Naive thymus-derived CD4-positive, alpha-beta T cell (primary cell): Measurements from ENCODE around the gene MRPL43. TPM values are rescaled to one million over a fixed set of nuclear protein-coding genes. Genes with fewer than 3 reads are reported as not detected.

Experiments
- ATAC-seq: fragments of 150-1000 bp; cut with Tn5 transposase; 2 replicates; pipeline ENCODE4 v1.10.0; 2021; ENCODE audit warnings: mild to moderate bottlenecking, moderate library complexity
- CTCF ChIA-PET: fragments of 350-600 bp; sonication (Branson Sonifier 250); formaldehyde crosslinking; loops from one replicate; lab custom pipeline; 2021; ENCODE audit warnings: antibody characterized with exemption; lab: Charles Lee
- POLR2A ChIA-PET: fragments of 350-600 bp; sonication (Branson Sonifier 250); formaldehyde crosslinking; loops from one replicate; lab custom pipeline; 2021; ENCODE audit warnings: antibody characterized with exemption, inconsistent platforms; lab: Charles Lee
- DNase-seq, 9 donors: peaks; one replicate each; pipeline versions ENCODE4 v3.0.0 to v3.0.0-alpha.2; 2020 to 2022; ENCODE audit warnings: mixed read lengths in 1 of 9
- H3K27ac ChIP-seq: one replicate; pipeline ENCODE4 v1.7.0; 2013; ENCODE audit warnings: mild to moderate bottlenecking, low read depth, low read length, moderate library complexity
- H3K27me3 ChIP-seq, 2 donors: one replicate each; pipeline ENCODE4 v1.7.0; 2013; ENCODE audit warnings: low read length in 2 of 2, mild to moderate bottlenecking in 2 of 2, moderate library complexity in 2 of 2; ENCODE audit not compliant: control insufficient read depth in 2 of 2, insufficient read depth in 2 of 2
- H3K36me3 ChIP-seq, 3 experiments: 1 replicate in 2 of 3; 2 replicates in 1 of 3; pipeline ENCODE4 v1.7.0; 2013; ENCODE audit warnings: low read length in 3 of 3, mild to moderate bottlenecking in 3 of 3, moderate library complexity in 1 of 3; ENCODE audit not compliant: insufficient read depth in 3 of 3, control insufficient read depth in 2 of 3
- H3K4me1 ChIP-seq, 2 donors: one replicate each; pipeline ENCODE4 v1.7.0; 2013; ENCODE audit warnings: low read length in 2 of 2, mild to moderate bottlenecking in 2 of 2, moderate library complexity in 1 of 2; ENCODE audit not compliant: control insufficient read depth in 2 of 2, insufficient read depth in 2 of 2
- H3K4me3 ChIP-seq: 2 replicates; pipeline ENCODE4 v1.7.0; 2013; ENCODE audit warnings: mild to moderate bottlenecking, low read length
- H3K9me3 ChIP-seq, 3 experiments: 1 replicate in 2 of 3; 2 replicates in 1 of 3; pipeline ENCODE4 v1.7.0; 2013; ENCODE audit warnings: low read length in 3 of 3; ENCODE audit not compliant: control insufficient read depth in 2 of 3
- H3K27ac Mint-ChIP-seq, 9 donors: one replicate each; pipeline ENCODE4 v1.8.0; 2020 to 2022; ENCODE audit warnings: mixed read lengths in 9 of 9, mild to moderate bottlenecking in 8 of 9, moderate library complexity in 5 of 9, inconsistent platforms in 2 of 9
- H3K27me3 Mint-ChIP-seq, 5 donors: one replicate each; pipeline ENCODE4 v1.8.0; 2021 to 2022; ENCODE audit warnings: mixed read lengths in 5 of 5, mild to moderate bottlenecking in 1 of 5
- H3K36me3 Mint-ChIP-seq, 5 donors: one replicate each; pipeline ENCODE4 v1.8.0; 2020 to 2022; ENCODE audit warnings: mixed read lengths in 5 of 5, mild to moderate bottlenecking in 3 of 5, inconsistent platforms in 1 of 5
- H3K4me1 Mint-ChIP-seq, 7 donors: one replicate each; pipeline ENCODE4 v1.8.0; 2020 to 2022; ENCODE audit warnings: mixed read lengths in 7 of 7, mild to moderate bottlenecking in 3 of 7, inconsistent platforms in 1 of 7
- H3K4me3 Mint-ChIP-seq, 10 donors: one replicate each; pipeline ENCODE4 v1.8.0; 2020 to 2022; ENCODE audit warnings: mild to moderate bottlenecking in 10 of 10, mixed read lengths in 10 of 10, moderate library complexity in 6 of 10, inconsistent platforms in 2 of 10
- H3K9me3 Mint-ChIP-seq, 11 donors: one replicate each; pipeline ENCODE4 v1.8.0; 2020 to 2022; ENCODE audit warnings: mixed read lengths in 11 of 11, mild to moderate bottlenecking in 4 of 11, inconsistent platforms in 1 of 11, moderate library complexity in 1 of 11
- intact Hi-C, 2 donors: fragments of 100-400 bp; cut with micrococcal nuclease; formaldehyde crosslinking; loops; one replicate each; pipeline ENCODE4 v1.15.1; 2023
- polyA plus RNA-seq, 2 donors: library from polyadenylated mRNA; unstranded; fragments of 300-500 nt; fragmentation: Illumina TruSeq; gene quantifications; one replicate each; pipeline ENCODE4 v1.2.3, GENCODE V29; 2021
- total RNA-seq, 6 experiments: library from RNA in 5 of 6; stranded (reverse) in 5 of 6; gene quantifications; 1 replicate in 5 of 6; 2 replicates in 1 of 6; pipeline ENCODE4 v1.2.3 and lab custom pipeline; 2021 to 2026

The MRPL43 gene
- total and polyA plus RNA-seq, 7 experiments from 2014 or later: 35.8 to 149 (median 68.3) TPM

- Mint-ChIP-seq H3K27me3 (no peaks in the 10 kb centered on the region), H3K9me3 (no peaks in the 10 kb centered on the region), H3K4me3 (peak overlapping the region; percentile 87 to 98 (median 92)), H3K27ac (peak overlapping the region; percentile 88 to 96 (median 93)), H3K36me3 (peaks cover 0 to 13% (median 3%) of the 10 kb centered on the region in 5 donors), H3K4me1 (peaks cover 15 to 37% (median 23%) of the 10 kb centered on the region in 7 donors)
- Histone ChIP-seq H3K27ac (peak overlapping the region; percentile 99), H3K27me3 (no peaks in the 10 kb centered on the region), H3K4me1 (peaks cover 20 to 22% of the 10 kb centered on the region in 2 donors), H3K4me3 (peak overlapping the region; percentile 87), H3K9me3 (no peaks in the 10 kb centered on the region), H3K36me3 (peaks cover 0 to 23% (median 0%) of the 10 kb centered on the region in 3 experiments)
- intact Hi-C loops: loop anchor here (1.0 to 5.0 kb wide), 8 partner anchors 10 to 462 kb away; partner anchors contain the start of genes MRPL43 (in 2 of the 2), TWNK (in 2 of the 2), BTRC (in 1 of the 2) and HIF1AN (in 1 of the 2)
- peak; percentile 62 for ATAC-seq
- peak; percentile 54 to 88 (median 72) for DNase-seq
- ChIA-PET CTCF (interaction anchor here (0.7 to 7.9 kb wide), 16 partner anchors 9 to 1145 kb away, joined by 3 to 56 read pairs (median 4); partner anchors contain the start of genes KAZALD1, MRPL43, PDZD7 and SFXN3), POLR2A (interaction anchor here (0.7 to 4.8 kb wide), 12 partner anchors 9 to 85 kb away, joined by 3 to 65 read pairs (median 6); partner anchors contain the start of genes MRPL43, PDZD7, SEMA4G and SFXN3)
Measured at GRCh38 chr10:100997360-100998182, 10.3 kb upstream of the MRPL43 start.

- Histone ChIP-seq H3K27me3 (no peaks in the 10 kb centered on the region), H3K4me3 (peak overlapping the region; percentile 87), H3K9me3 (no peaks in the 10 kb centered on the region), H3K4me1 (peaks cover 20 to 22% of the 10 kb centered on the region in 2 donors), H3K36me3 (peaks cover 0 to 22% (median 0%) of the 10 kb centered on the region in 3 experiments), H3K27ac (peak overlapping the region; percentile 99)
- ChIA-PET CTCF (interaction anchor here (0.7 to 7.9 kb wide), 9 partner anchors 8 to 83 kb away, joined by 3 to 56 read pairs (median 6); partner anchors contain the start of genes MRPL43, PDZD7, SFXN3 and TWNK), POLR2A (interaction anchor here (0.5 to 4.8 kb wide), 10 partner anchors 10 to 463 kb away, joined by 3 to 65 read pairs (median 6); partner anchors contain the start of genes MRPL43, PDZD7, SEMA4G and SFXN3)
- intact Hi-C loops: loop anchor here (1.0 to 5.0 kb wide), 6 partner anchors 10 to 462 kb away; partner anchors contain the start of genes MRPL43 (in 2 of the 2), TWNK (in 2 of the 2), BTRC (in 1 of the 2) and HIF1AN (in 1 of the 2)
- Mint-ChIP-seq H3K4me3 (peak overlapping the region; percentile 87 to 98 (median 92)), H3K36me3 (peaks cover 0 to 13% (median 3%) of the 10 kb centered on the region in 5 donors), H3K9me3 (no peaks in the 10 kb centered on the region), H3K27ac (peak overlapping the region; percentile 88 to 94 (median 92)), H3K4me1 (peaks cover 15 to 37% (median 23%) of the 10 kb centered on the region in 7 donors), H3K27me3 (no peaks in the 10 kb centered on the region)
- ATAC-seq (peak; percentile 24), DNase-seq (peak in 6 of 9 donors; percentile 30 to 59 (median 48))
Measured at GRCh38 chr10:100996678-100997359, 9.5 kb upstream of the MRPL43 start.

- H3K4me3 Mint-ChIP-seq: peak overlapping the region in 7 of 10 donors; percentile 32 to 98 (median 51)
- H3K27ac Mint-ChIP-seq: peak overlapping the region in 8 of 9 donors; percentile 26 to 94 (median 70)
- intact Hi-C loops: loop anchor here in 1 of 2 donors (5.0 kb wide), 2 partner anchors 357 to 433 kb away; partner anchors contain the start of gene BTRC
- H3K27me3 Mint-ChIP-seq: no peaks in the 10 kb centered on the region
- Histone ChIP-seq H3K36me3 (peaks cover 0 to 35% (median 11%) of the 10 kb centered on the region in 3 experiments), H3K4me3 (no peak overlapping the region), H3K27me3 (no peaks in the 10 kb centered on the region), H3K27ac (no peak overlapping the region), H3K9me3 (no peaks in the 10 kb centered on the region), H3K4me1 (peaks cover 17 to 22% of the 10 kb centered on the region in 2 donors)
- no peak for DNase-seq
- peaks cover 11 to 26% (median 16%) of the 10 kb centered on the region in 5 donors for H3K36me3 Mint-ChIP-seq
- H3K4me1 Mint-ChIP-seq: peaks cover 17 to 32% (median 22%) of the 10 kb centered on the region in 7 donors
- no peak for ATAC-seq
- no peaks in the 10 kb centered on the region for H3K9me3 Mint-ChIP-seq
- CTCF ChIA-PET: no interaction called here
- POLR2A ChIA-PET: interaction anchor here (4.4 kb wide), 1 partner anchor 8 kb away, joined by 65 read pairs; the partner anchor contains the start of genes MRPL43 and TWNK
Measured at GRCh38 chr10:100995181-100995580, 7.9 kb upstream of the MRPL43 start.

GRCh38 chr10:100993986-100994708 is 6.8 kb upstream of the MRPL43 start:
- Mint-ChIP-seq H3K9me3 (no peaks in the 10 kb centered on the region), H3K4me1 (peaks cover 17 to 40% (median 25%) of the 10 kb centered on the region in 7 donors), H3K27ac (peak overlapping the region in 7 of 9 donors; percentile 24 to 94 (median 58)), H3K4me3 (peak overlapping the region in 1 of 10 donors; percentile 68), H3K36me3 (peaks cover 11 to 30% (median 16%) of the 10 kb centered on the region in 5 donors), H3K27me3 (no peaks in the 10 kb centered on the region)
- ChIA-PET CTCF (interaction anchor here (0.8 to 1.1 kb wide), 2 partner anchors 18 to 20 kb away, joined by 3 read pairs; no protein-coding TSS in a partner anchor), POLR2A (no interaction called here)
- no peak overlapping the region for H3K4me3 ChIP-seq
- intact Hi-C loops: no loop called here
- no peak overlapping the region for H3K27ac ChIP-seq
- ATAC-seq: no peak
- no peaks in the 10 kb centered on the region for H3K9me3 ChIP-seq
- peaks cover 0 to 43% (median 11%) of the 10 kb centered on the region in 3 experiments for H3K36me3 ChIP-seq
- no peaks in the 10 kb centered on the region for H3K27me3 ChIP-seq
- no peak for DNase-seq
- peaks cover 16 to 18% of the 10 kb centered on the region in 2 donors for H3K4me1 ChIP-seq

- ATAC-seq (no peak), DNase-seq (no peak)
- Histone ChIP-seq H3K4me1 (peaks cover 17 to 24% of the 10 kb centered on the region in 2 donors), H3K36me3 (peaks cover 0 to 61% (median 11%) of the 10 kb centered on the region in 3 experiments), H3K9me3 (no peaks in the 10 kb centered on the region), H3K4me3 (no peak overlapping the region), H3K27ac (no peak overlapping the region), H3K27me3 (no peaks in the 10 kb centered on the region)
- H3K4me1 Mint-ChIP-seq: peaks cover 23 to 60% (median 35%) of the 10 kb centered on the region in 7 donors
- H3K27ac Mint-ChIP-seq: peak overlapping the region in 1 of 9 donors; percentile 62
- POLR2A ChIA-PET: interaction anchor here (0.8 to 4.7 kb wide), 3 partner anchors 9 to 76 kb away, joined by 3 to 65 read pairs (median 4); partner anchors contain the start of genes LZTS2, PDZD7, SFXN3 and SLF2
- peak overlapping the region in 5 of 10 donors; percentile 9 to 48 (median 25) for H3K4me3 Mint-ChIP-seq
- peaks cover 11 to 43% (median 21%) of the 10 kb centered on the region in 5 donors for H3K36me3 Mint-ChIP-seq
- intact Hi-C loops: no loop called here
- CTCF ChIA-PET: interaction anchor here (0.6 to 1.8 kb wide), 3 partner anchors 9 to 52 kb away, joined by 3 to 15 read pairs (median 5); no protein-coding TSS in a partner anchor
- H3K9me3 Mint-ChIP-seq: no peaks in the 10 kb centered on the region
- no peaks in the 10 kb centered on the region for H3K27me3 Mint-ChIP-seq
Measured at GRCh38 chr10:100989088-100989487, 1.8 kb upstream of the MRPL43 start.
